C4-2B (cell line): ENCODE measurements around the gene SENP7.

Experiments
- H3K27ac ChIP-seq: fragments of 450-650 bp; 2 replicates; pipeline ENCODE4 v1.5.1; 2017
- ZFX ChIP-seq: fragments of 450-650 bp; IDR thresholded peaks from 2 replicates; pipeline ENCODE4 v1.6.1; 2017
- TF ChIP-seq, protein P1 (sequence below): fragments of 450-650 bp; conservative IDR thresholded peaks from 2 replicates; pipeline ENCODE4 v1.5.1; 2017; ENCODE audit warnings: mild to moderate bottlenecking

SENP7 gene

DNA sequence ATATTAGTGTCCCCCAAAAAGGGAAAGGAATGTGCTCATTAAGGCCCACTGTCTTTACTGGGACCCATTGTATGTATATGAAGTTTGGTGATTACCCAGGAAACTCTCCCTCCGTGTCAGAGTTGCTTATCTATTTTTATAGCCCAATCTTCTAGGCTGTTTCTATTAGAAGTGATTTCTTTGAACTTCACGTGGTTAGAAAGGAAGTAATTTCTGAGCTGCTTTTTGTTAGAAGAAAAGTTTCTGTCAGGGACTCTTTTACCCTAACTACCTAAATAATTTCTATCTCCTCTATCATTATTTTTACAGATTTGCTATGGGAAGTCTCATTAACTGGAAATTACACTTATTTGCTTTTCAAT is 17.7 kb upstream of the SENP7 start:
- no peak overlapping the region for H3K27ac ChIP-seq
- TF ChIP-seq, protein P1, sequence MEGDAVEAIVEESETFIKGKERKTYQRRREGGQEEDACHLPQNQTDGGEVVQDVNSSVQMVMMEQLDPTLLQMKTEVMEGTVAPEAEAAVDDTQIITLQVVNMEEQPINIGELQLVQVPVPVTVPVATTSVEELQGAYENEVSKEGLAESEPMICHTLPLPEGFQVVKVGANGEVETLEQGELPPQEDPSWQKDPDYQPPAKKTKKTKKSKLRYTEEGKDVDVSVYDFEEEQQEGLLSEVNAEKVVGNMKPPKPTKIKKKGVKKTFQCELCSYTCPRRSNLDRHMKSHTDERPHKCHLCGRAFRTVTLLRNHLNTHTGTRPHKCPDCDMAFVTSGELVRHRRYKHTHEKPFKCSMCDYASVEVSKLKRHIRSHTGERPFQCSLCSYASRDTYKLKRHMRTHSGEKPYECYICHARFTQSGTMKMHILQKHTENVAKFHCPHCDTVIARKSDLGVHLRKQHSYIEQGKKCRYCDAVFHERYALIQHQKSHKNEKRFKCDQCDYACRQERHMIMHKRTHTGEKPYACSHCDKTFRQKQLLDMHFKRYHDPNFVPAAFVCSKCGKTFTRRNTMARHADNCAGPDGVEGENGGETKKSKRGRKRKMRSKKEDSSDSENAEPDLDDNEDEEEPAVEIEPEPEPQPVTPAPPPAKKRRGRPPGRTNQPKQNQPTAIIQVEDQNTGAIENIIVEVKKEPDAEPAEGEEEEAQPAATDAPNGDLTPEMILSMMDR = no peak
- no peak for TF ChIP-seq ZFX

- TF ChIP-seq, protein P1 = no peak
- no peak for TF ChIP-seq ZFX
- H3K27ac ChIP-seq = no peak overlapping the region
Observed at GRCh38 chr3:101529816-101530685, 17.0 kb upstream of the SENP7 start.

- no peak overlapping the region for H3K27ac ChIP-seq
- TF ChIP-seq, protein P1 = no peak
- no peak for TF ChIP-seq ZFX
Observed at GRCh38 chr3:101527906-101528305, 14.9 kb upstream of the SENP7 start.

GRCh38 chr3:101527441-101527840 is 14.4 kb upstream of the SENP7 start:
- H3K27ac ChIP-seq = no peak overlapping the region
- no peak for TF ChIP-seq ZFX
- TF ChIP-seq, protein P1 = no peak

- no peak for TF ChIP-seq ZFX
- TF ChIP-seq, protein P1 = no peak
Observed at GRCh38 chr3:101521211-101521701, 8.2 kb upstream of the SENP7 start.

DNA sequence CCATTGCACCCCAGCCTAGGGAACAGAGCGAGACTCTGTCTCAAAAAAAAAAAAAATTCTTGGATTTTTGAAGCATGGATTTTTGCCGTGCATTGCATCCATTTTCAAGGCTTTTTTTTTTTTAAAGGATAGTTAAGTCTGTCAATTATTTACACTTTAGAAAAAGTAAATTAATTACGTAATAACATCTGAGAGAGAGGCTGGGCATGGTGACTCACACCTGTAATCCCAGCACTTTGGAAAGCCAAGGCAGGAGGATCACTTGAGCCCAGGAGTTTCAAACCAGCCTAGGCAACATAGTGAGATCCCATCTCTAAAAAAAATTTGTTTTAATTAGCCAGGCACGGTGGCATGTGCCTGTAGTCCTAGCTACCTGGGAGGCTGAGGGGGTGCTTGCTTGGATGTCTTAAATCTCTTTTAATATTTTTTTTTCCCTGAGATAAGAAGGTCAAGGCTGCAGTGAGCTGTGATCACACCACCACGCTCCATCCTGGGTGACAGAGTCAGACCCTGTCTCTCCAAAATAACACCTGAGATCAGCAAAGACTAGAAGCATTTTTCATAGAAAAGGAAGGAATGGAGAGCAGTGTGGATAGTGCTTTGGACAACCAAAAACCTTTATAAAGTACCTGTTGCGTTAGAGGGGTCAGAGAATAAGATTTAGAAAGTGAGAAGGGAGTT is 6.8 kb upstream of the SENP7 start:
- no peak for TF ChIP-seq ZFX
- TF ChIP-seq, protein P1 = no peak
- H3K27ac ChIP-seq = no peak overlapping the region

More at GRCh38 chr3:101521211-101521701, 8.2 kb upstream of the SENP7 start:
- H3K27ac ChIP-seq = no peak overlapping the region

DNA sequence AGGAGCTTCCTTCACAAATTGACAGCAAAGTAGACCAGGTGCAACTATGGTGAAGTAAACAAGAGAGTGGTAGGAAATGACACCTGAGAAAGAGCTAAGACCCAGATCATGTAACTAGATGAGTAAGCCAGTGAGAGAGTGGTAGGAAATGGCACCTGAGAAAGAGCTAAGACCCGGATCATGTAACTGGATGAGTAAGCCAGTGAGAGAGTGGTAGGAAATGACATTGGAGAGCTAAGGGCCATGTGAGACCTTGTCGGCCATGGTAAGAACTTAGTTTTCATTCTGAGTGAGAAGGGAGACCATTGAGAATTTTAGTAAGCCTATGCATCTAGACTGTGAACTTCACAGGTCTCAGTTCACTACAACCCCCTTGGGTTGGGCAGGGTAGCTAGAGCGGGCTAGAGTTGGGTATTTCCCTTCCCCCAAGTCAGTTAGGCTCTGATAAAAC is 5.4 kb upstream of the SENP7 start:
- TF ChIP-seq ZFX = no peak
- TF ChIP-seq, protein P1 = no peak
- no peak overlapping the region for H3K27ac ChIP-seq
